ENCODE measurements around the gene ADAMTSL3.

The ADAMTSL3 gene

GRCh38 chr15:83713242-83713641 lies 59.3 kb downstream of the ADAMTSL3 start:
- Mint-ChIP-seq H3K9me3 (no peaks in the 10 kb centered on the region), H3K4me3 (no peak overlapping the region), H3K27me3 (peaks cover 8% of the 10 kb centered on the region), H3K4me1 (no peaks in the 10 kb centered on the region), H3K27ac (no peak overlapping the region), H3K36me3 (no peaks in the 10 kb centered on the region)

- no peaks in the 10 kb centered on the region for H3K4me1 Mint-ChIP-seq
- H3K4me3 Mint-ChIP-seq: no peak overlapping the region
- no peaks in the 10 kb centered on the region for H3K36me3 Mint-ChIP-seq
- H3K9me3 Mint-ChIP-seq: no peaks in the 10 kb centered on the region
- H3K27me3 Mint-ChIP-seq: peaks cover 8% of the 10 kb centered on the region
- no peak overlapping the region for H3K27ac Mint-ChIP-seq
These were observed 61.2 kb downstream of the ADAMTSL3 start for GRCh38 chr15:83714939-83715628.

- Mint-ChIP-seq H3K4me1 (no peaks in the 10 kb centered on the region), H3K4me3 (no peak overlapping the region), H3K27me3 (peaks cover 8% of the 10 kb centered on the region), H3K27ac (no peak overlapping the region), H3K36me3 (no peaks in the 10 kb centered on the region), H3K9me3 (no peaks in the 10 kb centered on the region)
These were observed 62.7 kb downstream of the ADAMTSL3 start for GRCh38 chr15:83716605-83717004.

GRCh38 chr15:83717010-83717409 lies 63.1 kb downstream of the ADAMTSL3 start:
- Mint-ChIP-seq H3K27me3 (peaks cover 8% of the 10 kb centered on the region), H3K4me3 (no peak overlapping the region), H3K4me1 (no peaks in the 10 kb centered on the region), H3K27ac (no peak overlapping the region), H3K9me3 (no peaks in the 10 kb centered on the region), H3K36me3 (no peaks in the 10 kb centered on the region)

- Mint-ChIP-seq H3K9me3 (no peaks in the 10 kb centered on the region), H3K27ac (no peak overlapping the region), H3K4me3 (no peak overlapping the region), H3K27me3 (peaks cover 10% of the 10 kb centered on the region), H3K4me1 (no peaks in the 10 kb centered on the region), H3K36me3 (no peaks in the 10 kb centered on the region)
These were observed 66.5 kb downstream of the ADAMTSL3 start for GRCh38 chr15:83720468-83720867.

- H3K27me3 Mint-ChIP-seq: peaks cover 8% of the 10 kb centered on the region
These were observed 67.1 kb downstream of the ADAMTSL3 start for GRCh38 chr15:83721031-83721430.

GRCh38 chr15:83721981-83722380 lies 68.1 kb downstream of the ADAMTSL3 start:
- Mint-ChIP-seq H3K4me1 (no peaks in the 10 kb centered on the region), H3K27me3 (peaks cover 8% of the 10 kb centered on the region), H3K27ac (no peak overlapping the region), H3K36me3 (no peaks in the 10 kb centered on the region), H3K9me3 (peaks cover 4% of the 10 kb centered on the region), H3K4me3 (no peak overlapping the region)

More at GRCh38 chr15:83721031-83721430, 67.1 kb downstream of the ADAMTSL3 start:
- Mint-ChIP-seq H3K4me3 (no peak overlapping the region), H3K9me3 (no peaks in the 10 kb centered on the region), H3K4me1 (no peaks in the 10 kb centered on the region), H3K36me3 (no peaks in the 10 kb centered on the region), H3K27ac (no peak overlapping the region)

GRCh38 chr15:83723216-83723615 lies 69.3 kb downstream of the ADAMTSL3 start:
- no peaks in the 10 kb centered on the region for H3K4me1 Mint-ChIP-seq
- peaks cover 4% of the 10 kb centered on the region for H3K27me3 Mint-ChIP-seq
- no peak overlapping the region for H3K27ac Mint-ChIP-seq
- peaks cover 5% of the 10 kb centered on the region for H3K9me3 Mint-ChIP-seq
- no peak overlapping the region for H3K4me3 Mint-ChIP-seq
- no peaks in the 10 kb centered on the region for H3K36me3 Mint-ChIP-seq

- Mint-ChIP-seq H3K27me3 (peaks cover 13% of the 10 kb centered on the region), H3K36me3 (peaks cover 1% of the 10 kb centered on the region), H3K27ac (no peak overlapping the region), H3K4me1 (no peaks in the 10 kb centered on the region), H3K4me3 (no peak overlapping the region), H3K9me3 (peaks cover 8% of the 10 kb centered on the region)
These were observed 78.3 kb downstream of the ADAMTSL3 start for GRCh38 chr15:83732196-83732595.

- Mint-ChIP-seq H3K4me1 (no peaks in the 10 kb centered on the region), H3K36me3 (peaks cover 1% of the 10 kb centered on the region), H3K9me3 (peaks cover 8% of the 10 kb centered on the region), H3K27ac (no peak overlapping the region), H3K4me3 (no peak overlapping the region), H3K27me3 (peaks cover 13% of the 10 kb centered on the region)
These were observed 78.8 kb downstream of the ADAMTSL3 start for GRCh38 chr15:83732770-83733169.

GRCh38 chr15:83733206-83733605 lies 79.3 kb downstream of the ADAMTSL3 start:
- H3K36me3 Mint-ChIP-seq: peaks cover 1% of the 10 kb centered on the region
- peaks cover 8% of the 10 kb centered on the region for H3K9me3 Mint-ChIP-seq
- H3K4me3 Mint-ChIP-seq: no peak overlapping the region

GRCh38 chr15:83733691-83734090 lies 79.8 kb downstream of the ADAMTSL3 start:
- Mint-ChIP-seq H3K9me3 (peaks cover 8% of the 10 kb centered on the region), H3K4me1 (no peaks in the 10 kb centered on the region), H3K27me3 (peaks cover 14% of the 10 kb centered on the region), H3K36me3 (peaks cover 1% of the 10 kb centered on the region), H3K4me3 (no peak overlapping the region), H3K27ac (no peak overlapping the region)

More at GRCh38 chr15:83733206-83733605, 79.3 kb downstream of the ADAMTSL3 start:
- Mint-ChIP-seq H3K4me1 (no peaks in the 10 kb centered on the region), H3K27me3 (peaks cover 14% of the 10 kb centered on the region), H3K27ac (no peak overlapping the region)

GRCh38 chr15:83734487-83734886 lies 80.6 kb downstream of the ADAMTSL3 start:
- H3K4me3 Mint-ChIP-seq: no peak overlapping the region
- H3K4me1 Mint-ChIP-seq: no peaks in the 10 kb centered on the region
- peaks cover 1% of the 10 kb centered on the region for H3K36me3 Mint-ChIP-seq
- peaks cover under 1% of the 10 kb centered on the region for H3K9me3 Mint-ChIP-seq
- H3K27ac Mint-ChIP-seq: no peak overlapping the region
- H3K27me3 Mint-ChIP-seq: peaks cover 14% of the 10 kb centered on the region

- Mint-ChIP-seq H3K4me1 (no peaks in the 10 kb centered on the region), H3K9me3 (no peaks in the 10 kb centered on the region), H3K36me3 (no peaks in the 10 kb centered on the region), H3K27ac (no peak overlapping the region), H3K4me3 (no peak overlapping the region), H3K27me3 (peaks cover 5% of the 10 kb centered on the region)
These were observed 85.7 kb downstream of the ADAMTSL3 start for GRCh38 chr15:83739629-83740028.

GRCh38 chr15:83745771-83746170 lies 91.8 kb downstream of the ADAMTSL3 start:
- Mint-ChIP-seq H3K9me3 (no peaks in the 10 kb centered on the region), H3K36me3 (no peaks in the 10 kb centered on the region), H3K27ac (no peak overlapping the region), H3K27me3 (no peaks in the 10 kb centered on the region), H3K4me1 (no peaks in the 10 kb centered on the region), H3K4me3 (no peak overlapping the region)

GRCh38 chr15:83746231-83746630 lies 92.3 kb downstream of the ADAMTSL3 start:
- no peaks in the 10 kb centered on the region for H3K36me3 Mint-ChIP-seq
- H3K9me3 Mint-ChIP-seq: no peaks in the 10 kb centered on the region
- H3K4me1 Mint-ChIP-seq: no peaks in the 10 kb centered on the region
- H3K27ac Mint-ChIP-seq: no peak overlapping the region
- no peaks in the 10 kb centered on the region for H3K27me3 Mint-ChIP-seq
- no peak overlapping the region for H3K4me3 Mint-ChIP-seq

Measured in activated naive CD4-positive, alpha-beta T cell treated with anti-CD3 and anti-CD28 coated beads, Interleukin-2, amount 50 U/mL, for 24 hours (primary cell).